ENCODE results near the gene MT1X.

The MT1X gene

GRCh38 chr16:56679818-56680217 is 2.5 kb upstream of the MT1X start:
- DNase-seq, result no peak

- DNase-seq, result no peak
Measured at GRCh38 chr16:56682703-56683397, 580 bp downstream of the MT1X start.

GRCh38 chr16:56683424-56684172 is 1.3 kb downstream of the MT1X start:
- no peak for DNase-seq

- DNase-seq, result no peak
Measured at GRCh38 chr16:56684256-56684925, 2.1 kb downstream of the MT1X start.

GRCh38 chr16:56684926-56685590 is 2.8 kb downstream of the MT1X start:
- no peak for DNase-seq

GRCh38 chr16:56686758-56687157 is 4.5 kb downstream of the MT1X start:
- no peak for DNase-seq

GRCh38 chr16:56688762-56689161 is 6.5 kb downstream of the MT1X start:
- no peak for DNase-seq

- DNase-seq, result no peak
Measured at GRCh38 chr16:56689171-56689570, 6.9 kb downstream of the MT1X start.

- no peak for DNase-seq
Measured at GRCh38 chr16:56690420-56691122, 8.3 kb downstream of the MT1X start.

GRCh38 chr16:56691885-56692284 is 9.6 kb downstream of the MT1X start:
- DNase-seq, result no peak

GRCh38 chr16:56695246-56695645 is 13.0 kb downstream of the MT1X start:
- no peak for DNase-seq

- no peak for DNase-seq
Measured at GRCh38 chr16:56697456-56698155, 15.3 kb downstream of the MT1X start.

- DNase-seq, result no peak
Measured at GRCh38 chr16:56700195-56700594, 17.9 kb downstream of the MT1X start.

GRCh38 chr16:56700631-56701030 is 18.4 kb downstream of the MT1X start:
- DNase-seq, result no peak

- no peak for DNase-seq
Measured at GRCh38 chr16:56701534-56701933, 19.3 kb downstream of the MT1X start.

- DNase-seq, result no peak
Measured at GRCh38 chr16:56702836-56703235, 20.6 kb downstream of the MT1X start.

- no peak for DNase-seq
Measured at GRCh38 chr16:56708525-56709442, 26.5 kb downstream of the MT1X start.

- no peak for DNase-seq
Measured at GRCh38 chr16:56709443-56710040, 27.3 kb downstream of the MT1X start.

GRCh38 chr16:56710181-56710737 is 28.0 kb downstream of the MT1X start:
- no peak for DNase-seq

- DNase-seq, result no peak
Measured at GRCh38 chr16:56711862-56712261, 29.6 kb downstream of the MT1X start.
